ENCODE measurements around the gene MICAL2. TPM values are rescaled to one million over a fixed set of nuclear protein-coding genes. Genes with fewer than 3 reads are reported as not detected.

MICAL2 gene
- total RNA-seq, 1 experiment from 2014 or later = 37.4 TPM

- TF ChIP-seq, protein P1, sequence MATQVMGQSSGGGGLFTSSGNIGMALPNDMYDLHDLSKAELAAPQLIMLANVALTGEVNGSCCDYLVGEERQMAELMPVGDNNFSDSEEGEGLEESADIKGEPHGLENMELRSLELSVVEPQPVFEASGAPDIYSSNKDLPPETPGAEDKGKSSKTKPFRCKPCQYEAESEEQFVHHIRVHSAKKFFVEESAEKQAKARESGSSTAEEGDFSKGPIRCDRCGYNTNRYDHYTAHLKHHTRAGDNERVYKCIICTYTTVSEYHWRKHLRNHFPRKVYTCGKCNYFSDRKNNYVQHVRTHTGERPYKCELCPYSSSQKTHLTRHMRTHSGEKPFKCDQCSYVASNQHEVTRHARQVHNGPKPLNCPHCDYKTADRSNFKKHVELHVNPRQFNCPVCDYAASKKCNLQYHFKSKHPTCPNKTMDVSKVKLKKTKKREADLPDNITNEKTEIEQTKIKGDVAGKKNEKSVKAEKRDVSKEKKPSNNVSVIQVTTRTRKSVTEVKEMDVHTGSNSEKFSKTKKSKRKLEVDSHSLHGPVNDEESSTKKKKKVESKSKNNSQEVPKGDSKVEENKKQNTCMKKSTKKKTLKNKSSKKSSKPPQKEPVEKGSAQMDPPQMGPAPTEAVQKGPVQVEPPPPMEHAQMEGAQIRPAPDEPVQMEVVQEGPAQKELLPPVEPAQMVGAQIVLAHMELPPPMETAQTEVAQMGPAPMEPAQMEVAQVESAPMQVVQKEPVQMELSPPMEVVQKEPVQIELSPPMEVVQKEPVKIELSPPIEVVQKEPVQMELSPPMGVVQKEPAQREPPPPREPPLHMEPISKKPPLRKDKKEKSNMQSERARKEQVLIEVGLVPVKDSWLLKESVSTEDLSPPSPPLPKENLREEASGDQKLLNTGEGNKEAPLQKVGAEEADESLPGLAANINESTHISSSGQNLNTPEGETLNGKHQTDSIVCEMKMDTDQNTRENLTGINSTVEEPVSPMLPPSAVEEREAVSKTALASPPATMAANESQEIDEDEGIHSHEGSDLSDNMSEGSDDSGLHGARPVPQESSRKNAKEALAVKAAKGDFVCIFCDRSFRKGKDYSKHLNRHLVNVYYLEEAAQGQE (IDR thresholded peaks at IDR 0.05; ENCODE audit: low read depth) = no peak
- TF ChIP-seq POLR2AphosphoS5 (IDR thresholded peaks at IDR 0.05; ENCODE audit: low read depth, low read length) = no peak
- no peak for TF ChIP-seq CEBPB (IDR thresholded peaks at IDR 0.05; ENCODE audit: low read depth)
- TF ChIP-seq ZNF274 (IDR thresholded peaks at IDR 0.05; ENCODE audit: low read depth, low read length) = no peak
- TF ChIP-seq, protein P2, sequence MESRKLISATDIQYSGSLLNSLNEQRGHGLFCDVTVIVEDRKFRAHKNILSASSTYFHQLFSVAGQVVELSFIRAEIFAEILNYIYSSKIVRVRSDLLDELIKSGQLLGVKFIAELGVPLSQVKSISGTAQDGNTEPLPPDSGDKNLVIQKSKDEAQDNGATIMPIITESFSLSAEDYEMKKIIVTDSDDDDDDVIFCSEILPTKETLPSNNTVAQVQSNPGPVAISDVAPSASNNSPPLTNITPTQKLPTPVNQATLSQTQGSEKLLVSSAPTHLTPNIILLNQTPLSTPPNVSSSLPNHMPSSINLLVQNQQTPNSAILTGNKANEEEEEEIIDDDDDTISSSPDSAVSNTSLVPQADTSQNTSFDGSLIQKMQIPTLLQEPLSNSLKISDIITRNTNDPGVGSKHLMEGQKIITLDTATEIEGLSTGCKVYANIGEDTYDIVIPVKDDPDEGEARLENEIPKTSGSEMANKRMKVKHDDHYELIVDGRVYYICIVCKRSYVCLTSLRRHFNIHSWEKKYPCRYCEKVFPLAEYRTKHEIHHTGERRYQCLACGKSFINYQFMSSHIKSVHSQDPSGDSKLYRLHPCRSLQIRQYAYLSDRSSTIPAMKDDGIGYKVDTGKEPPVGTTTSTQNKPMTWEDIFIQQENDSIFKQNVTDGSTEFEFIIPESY (IDR thresholded peaks at IDR 0.05; ENCODE audit: extremely low read depth, insufficient replicate concordance, low read length) = no peak
- peak; percentile 17; the same call in 1 of the 2 replicates for TF ChIP-seq SP1 (IDR thresholded peaks at IDR 0.05; ENCODE audit: low read depth)
- no peak for TF ChIP-seq ZFX (IDR thresholded peaks at IDR 0.05)
Observed at GRCh38 chr11:12125609-12126149, 15.3 kb downstream of the MICAL2 start (continued).

Data from HCT116 (cell line).